ENCODE results near the gene HSPB9.
A peak's percentile ranks its signal among the peaks of the same experiment; 100 is the strongest.
"Not testable (repeated sequence)": the region's sequence is repeated elsewhere in the genome, so short reads cannot be mapped to it uniquely, and the experiment has no call there.

The HSPB9 gene

DNA sequence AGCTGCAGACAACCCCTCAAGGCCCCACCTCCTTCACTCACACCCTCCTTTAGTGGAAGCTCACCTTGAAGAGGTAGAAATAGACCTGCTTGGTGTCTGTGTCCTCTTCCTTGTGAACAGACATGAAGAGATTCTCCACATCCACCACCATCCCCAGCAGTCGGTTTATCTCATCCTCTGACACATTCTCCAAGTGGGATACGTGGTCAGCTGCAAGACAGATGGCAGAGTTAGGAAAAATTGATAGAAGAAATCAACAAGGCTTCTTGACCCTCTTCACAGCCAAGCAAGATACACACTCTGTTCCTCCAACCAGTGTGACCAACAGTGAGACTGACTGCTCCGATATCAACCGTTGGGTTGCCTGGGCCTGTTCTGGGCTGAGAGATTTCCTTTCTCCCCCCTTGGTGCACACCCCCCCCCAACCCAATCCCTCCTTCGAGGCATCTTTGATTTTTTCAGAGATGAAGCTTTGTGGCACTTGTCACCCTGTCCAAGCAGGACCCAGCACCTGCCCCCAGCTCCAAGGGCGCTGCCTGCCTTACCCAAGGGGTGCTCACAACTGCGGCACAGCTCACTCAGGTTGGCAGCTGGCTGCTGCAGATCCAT, 2.3 kb upstream of the HSPB9 start:
- DNase-seq = no peak

GRCh38 chr17:42120770-42121769, 1.5 kb upstream of the HSPB9 start, which contains the start of gene KAT2A:
Gene KAT2A, minus strand, starts transcription at chr17:42121367. Its CDS starts 63 bp downstream, at chr17:42121304.
- no peak for DNase-seq

DNA sequence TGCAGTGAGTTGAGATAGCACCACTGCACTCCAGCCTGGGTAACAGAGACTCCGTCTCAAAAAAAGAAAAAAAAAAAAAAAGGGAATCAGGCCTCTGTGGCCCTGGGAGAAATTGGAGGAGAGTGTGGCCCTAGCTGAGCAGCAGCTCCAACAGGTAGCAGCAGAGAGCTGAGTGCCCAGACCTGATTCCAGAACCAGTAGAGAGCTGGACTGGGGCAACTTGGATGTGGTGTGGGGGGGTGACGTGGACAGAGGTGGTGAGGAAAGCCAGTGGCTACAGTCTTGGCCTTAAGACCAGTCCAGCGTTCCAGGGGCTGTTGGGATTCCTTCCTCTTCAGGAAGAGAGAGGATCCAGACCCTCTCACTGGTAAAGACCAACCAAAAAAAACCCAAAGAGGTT, 1.7 kb downstream of the HSPB9 start:
- DNase-seq = no peak

DNA sequence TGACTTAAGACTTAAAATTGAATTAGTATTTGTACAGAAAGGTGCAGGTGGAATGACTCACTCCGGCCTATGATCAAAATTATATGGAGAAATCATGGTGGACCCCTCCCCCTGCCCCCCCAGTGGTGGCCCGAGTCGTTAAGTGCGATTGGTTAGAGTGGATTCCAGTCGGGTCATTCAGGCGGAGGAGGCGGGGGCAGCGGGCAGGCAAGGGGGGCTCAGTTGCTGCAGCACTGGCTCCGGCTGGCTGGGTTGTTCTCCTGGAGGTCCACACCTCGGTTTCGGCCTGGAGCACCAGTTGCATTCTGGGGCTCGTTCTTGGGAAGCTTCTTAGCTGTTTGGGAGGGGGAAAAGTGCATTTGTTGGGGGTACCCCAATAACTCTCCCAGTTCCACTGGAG, 3.0 kb downstream of the HSPB9 start:
- DNase-seq = no peak

- DNase-seq = no peak
These were observed 4.2 kb downstream of the HSPB9 start for GRCh38 chr17:42126836-42127235.

DNA sequence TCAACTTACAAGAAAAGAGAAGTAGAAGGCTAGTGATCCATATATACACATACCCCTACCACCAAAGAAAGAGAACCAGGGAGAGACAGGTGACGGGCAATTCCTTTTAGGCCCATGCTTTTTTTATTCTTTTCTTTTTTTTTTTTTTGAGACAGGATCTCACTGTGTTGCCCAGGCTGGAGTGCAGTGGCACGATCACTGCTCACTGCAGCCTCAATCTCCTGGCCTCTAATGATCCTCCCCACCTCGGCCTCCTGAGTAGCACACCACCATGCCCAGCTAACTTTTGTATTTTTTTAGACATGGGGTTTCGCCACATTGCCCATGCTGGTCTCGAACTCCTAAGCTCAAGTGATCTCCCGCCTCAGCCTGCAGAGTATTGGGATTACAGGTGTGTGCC, 4.8 kb downstream of the HSPB9 start:
- no peak for DNase-seq

- DNase-seq = no peak
These were observed 6.7 kb downstream of the HSPB9 start for GRCh38 chr17:42129109-42129837.

GRCh38 chr17:42130310-42130936, 7.8 kb downstream of the HSPB9 start:
- no peak for DNase-seq

DNA sequence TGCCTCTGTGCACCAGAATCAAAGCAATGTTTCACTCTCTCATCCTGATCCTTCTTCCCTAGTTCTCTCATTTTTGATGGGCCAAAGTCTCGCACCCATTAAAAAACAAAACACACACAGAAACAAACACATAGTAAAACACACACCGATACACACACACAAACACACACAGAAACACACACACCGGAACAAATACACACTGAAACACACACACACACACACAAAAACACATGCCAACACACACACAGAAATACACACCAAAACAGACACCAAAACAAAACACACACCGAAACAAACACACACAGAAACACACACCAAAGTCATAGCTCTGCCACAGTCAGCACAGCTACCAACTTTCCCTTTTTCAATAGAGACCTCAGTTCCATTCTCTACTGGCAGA, 8.6 kb downstream of the HSPB9 start:
- no peak for DNase-seq

GRCh38 chr17:42131981-42132432, 9.4 kb downstream of the HSPB9 start:
- no peak for DNase-seq

- DNase-seq = peak; percentile 75
These were observed 10.3 kb downstream of the HSPB9 start for GRCh38 chr17:42132941-42133340.

GRCh38 chr17:42133461-42134041, 10.9 kb downstream of the HSPB9 start:
- peak; percentile 81 for DNase-seq

- DNase-seq = no peak
These were observed 12.5 kb downstream of the HSPB9 start for GRCh38 chr17:42135151-42135550.

GRCh38 chr17:42135664-42136653, 13.4 kb downstream of the HSPB9 start:
- peak; percentile 79 for DNase-seq

DNA sequence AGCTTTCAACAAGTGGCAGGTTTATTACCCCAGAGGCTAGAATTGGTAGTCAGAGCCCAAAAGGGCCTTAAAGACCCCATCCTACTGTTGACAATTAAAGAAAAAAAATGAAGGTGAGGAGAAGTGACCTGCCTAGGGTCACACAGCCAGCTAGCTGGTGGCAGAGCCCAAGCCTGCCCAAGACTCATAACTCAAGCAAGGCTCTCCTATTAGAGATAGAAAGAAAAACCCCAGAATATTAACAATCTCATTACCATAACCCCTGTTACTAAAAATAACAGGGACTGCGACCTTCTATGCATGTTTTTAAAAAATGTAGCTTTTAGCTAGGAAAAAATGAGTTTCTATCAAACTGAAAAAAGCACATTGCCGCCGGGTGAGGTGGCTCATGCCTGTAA, 14.0 kb downstream of the HSPB9 start:
- no peak for DNase-seq

GRCh38 chr17:42138749-42139492, 16.3 kb downstream of the HSPB9 start:
- DNase-seq = no peak

GRCh38 chr17:42140690-42141089, 18.1 kb downstream of the HSPB9 start:
- not testable (repeated sequence) for DNase-seq

DNA sequence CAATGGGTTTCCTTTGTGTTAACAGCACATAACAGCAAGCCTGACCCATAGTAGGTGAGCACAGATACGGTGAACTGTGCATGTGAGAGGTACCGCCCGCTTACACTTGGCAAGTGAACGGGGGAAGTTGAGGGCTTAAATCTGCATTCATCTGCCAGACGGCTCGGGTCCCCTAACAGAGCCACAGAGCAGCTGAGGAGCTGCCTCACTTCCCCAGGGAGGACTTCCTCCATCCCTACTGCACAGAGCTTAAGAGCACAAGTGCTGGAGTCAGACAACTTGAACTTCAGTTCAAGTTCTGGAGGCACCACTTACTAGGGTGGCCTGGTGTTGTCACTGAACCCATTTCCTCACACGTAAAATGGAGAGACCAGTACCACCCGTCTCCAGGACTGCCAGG, 18.8 kb downstream of the HSPB9 start:
- DNase-seq = no peak

DNA sequence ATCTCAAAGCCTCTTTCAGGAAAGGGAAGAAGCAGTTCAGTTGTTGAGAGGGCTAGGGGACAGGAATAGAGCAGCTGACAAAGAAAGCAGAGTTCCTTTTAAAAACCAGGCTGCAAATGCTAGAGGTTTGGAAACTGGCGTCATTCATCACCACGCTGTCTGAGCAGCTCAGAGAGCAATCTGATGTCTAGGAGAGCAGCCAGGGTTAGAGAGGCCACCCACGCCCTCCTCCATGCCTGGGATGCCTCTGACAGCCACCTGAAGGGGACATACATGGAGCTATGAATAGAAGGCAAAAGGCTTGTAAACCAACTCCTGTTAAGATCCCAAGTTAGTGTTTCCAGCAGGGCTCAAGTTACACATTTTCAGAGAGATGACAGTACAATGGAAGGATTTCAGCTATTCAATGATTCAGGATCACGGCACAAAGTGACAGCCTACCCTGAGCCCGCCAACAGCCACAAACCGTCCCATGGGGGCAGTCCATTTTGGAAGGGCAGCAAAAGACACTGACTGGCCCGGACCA, 19.8 kb downstream of the HSPB9 start:
- DNase-seq = no peak

DNA sequence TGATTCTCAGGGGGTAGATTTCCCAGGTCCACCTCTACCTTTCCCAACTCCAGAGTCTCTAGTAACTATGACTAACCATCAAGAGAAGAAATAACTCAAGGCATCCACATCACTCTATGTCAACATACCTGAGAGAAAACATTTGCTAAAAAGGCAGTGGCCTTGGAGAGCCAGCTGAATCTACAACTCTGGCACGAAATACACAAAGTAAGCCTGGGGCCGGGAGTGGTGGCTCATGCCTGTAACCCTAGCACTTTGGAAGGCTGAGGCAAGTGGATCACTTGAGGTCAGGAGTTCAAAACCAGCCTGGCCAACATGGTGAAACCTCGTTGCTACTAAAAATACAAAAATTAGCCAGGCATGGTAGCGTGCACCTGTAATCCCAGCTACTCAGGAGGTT, 20.5 kb downstream of the HSPB9 start:
- not testable (repeated sequence) for DNase-seq

Measured in NCI-H2029 treated with DMSO at 0.1 percent for 48 hours (cell line).